Measurements from ENCODE around the gene SH3RF3.
"Not testable (repeated sequence)": the region's sequence is repeated elsewhere in the genome, so short reads cannot be mapped to it uniquely, and the experiment has no call there.

Gene SH3RF3

DNA sequence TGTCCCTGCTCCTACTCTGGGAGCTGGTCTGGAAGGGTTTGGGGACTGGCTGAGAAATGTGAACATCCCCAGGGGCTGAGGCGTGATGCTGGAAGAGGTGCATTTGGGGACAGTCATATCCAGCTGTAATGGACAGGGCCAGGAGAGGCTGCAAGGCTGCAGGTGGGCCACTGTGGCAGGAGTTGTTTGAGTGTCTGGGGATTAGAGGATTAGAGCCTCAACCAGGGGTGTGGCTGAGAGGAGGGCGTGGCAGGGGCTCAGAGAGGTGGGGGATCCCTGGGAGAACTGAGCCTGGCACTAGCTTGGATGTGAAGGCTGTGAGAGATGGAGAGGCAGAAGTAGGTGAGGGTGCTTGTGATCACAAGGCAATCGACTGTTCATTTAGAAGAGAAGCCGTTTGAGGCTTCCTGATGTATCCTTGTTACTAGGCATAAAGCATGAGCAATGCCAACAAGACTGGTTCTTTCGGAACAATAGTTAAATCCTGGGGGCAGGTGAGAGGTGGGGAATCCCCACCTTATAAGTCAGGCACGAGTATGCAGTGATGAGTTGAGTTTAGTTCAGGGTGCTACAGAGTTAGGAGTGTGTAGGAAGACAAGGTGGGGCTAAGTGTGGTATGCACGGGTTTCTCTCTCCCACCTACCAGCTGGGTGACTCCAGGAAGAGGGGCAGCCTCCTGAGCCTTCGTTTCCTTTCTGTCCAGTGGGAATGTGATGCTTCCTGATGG, 31.9 kb downstream of the SH3RF3 start:
- no peak for DNase-seq

DNA sequence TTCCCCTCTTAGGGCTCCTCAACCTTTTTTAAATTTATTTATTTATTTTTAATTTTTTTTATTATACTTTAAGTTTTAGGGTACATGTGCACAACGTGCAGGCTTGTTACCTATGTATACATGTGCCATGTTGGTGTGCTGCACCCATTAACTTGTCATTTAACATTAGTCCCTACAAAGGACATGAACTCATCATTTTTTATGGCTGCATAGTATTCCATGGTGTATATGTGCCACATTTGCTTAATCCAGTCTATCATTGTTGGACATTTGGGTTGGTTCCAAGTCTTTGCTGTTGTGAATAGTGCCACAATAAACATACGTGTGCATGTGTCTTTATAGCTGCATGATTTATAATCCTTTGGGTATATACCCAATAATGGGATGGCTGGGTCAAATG, 33.4 kb downstream of the SH3RF3 start:
- not testable (repeated sequence) for DNase-seq

DNA sequence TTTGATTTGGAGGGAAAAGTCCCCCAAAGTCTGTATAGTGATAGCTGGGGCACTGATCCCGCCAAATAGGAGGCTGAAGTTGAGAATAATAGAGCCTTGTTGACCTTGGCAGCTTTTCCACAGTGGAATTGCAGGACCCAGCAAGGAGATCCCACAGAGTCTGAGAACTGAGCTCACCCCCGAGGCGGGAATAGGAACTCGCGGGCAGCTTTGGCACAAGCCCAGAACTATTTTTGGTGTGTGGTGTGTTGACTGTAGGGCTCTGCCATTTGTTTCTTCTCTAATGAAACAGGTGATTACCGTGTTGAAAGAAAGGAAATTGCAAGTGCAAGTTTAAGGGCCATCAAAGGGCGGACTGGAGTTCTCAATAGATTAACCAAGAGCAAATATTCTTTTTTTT, 34.0 kb downstream of the SH3RF3 start:
- DNase-seq, result no peak

DNA sequence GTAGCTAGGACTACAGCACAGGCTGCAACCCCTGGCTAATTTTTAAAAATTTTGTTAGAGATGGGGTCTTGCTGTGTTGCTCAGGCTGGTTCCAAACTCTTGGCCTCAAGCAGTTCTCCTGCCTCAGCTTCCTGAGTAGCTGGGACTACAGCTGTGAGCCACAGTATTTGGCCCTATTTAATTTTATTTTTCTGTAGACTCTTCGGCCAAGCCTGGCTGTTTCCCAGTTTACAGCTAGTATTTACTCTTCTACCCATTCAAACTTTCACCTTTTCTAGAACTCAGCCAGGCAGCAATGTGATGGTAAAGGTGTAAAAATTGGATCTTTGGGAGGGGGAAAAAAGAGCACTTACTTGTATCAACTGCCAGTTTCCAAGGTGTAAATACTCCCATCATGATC, 35.3 kb downstream of the SH3RF3 start:
- DNase-seq, result no peak

DNA sequence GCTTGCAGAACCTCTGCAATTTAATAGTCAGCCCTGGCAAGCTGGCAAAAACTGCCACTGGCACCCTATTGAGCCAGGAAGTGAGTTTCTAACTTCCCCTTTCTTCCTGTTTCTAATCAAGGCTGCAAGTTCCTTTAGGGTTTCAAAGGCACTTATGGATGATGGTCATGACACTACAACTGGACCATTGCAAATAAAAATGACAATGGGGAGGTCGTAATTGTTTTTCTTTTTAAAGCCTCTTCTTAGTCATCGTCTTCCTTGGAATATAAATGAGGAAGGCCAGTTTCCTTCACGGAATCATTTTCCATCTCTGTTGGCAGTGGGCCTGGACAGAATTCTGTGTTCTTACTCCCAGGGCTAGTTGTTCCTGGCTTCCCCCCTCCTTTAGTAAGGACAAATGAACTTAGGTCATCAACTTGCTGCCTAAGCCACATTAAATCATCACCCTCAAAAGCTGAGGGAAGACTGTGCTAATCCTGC, 35.8 kb downstream of the SH3RF3 start:
- DNase-seq, result no peak

DNA sequence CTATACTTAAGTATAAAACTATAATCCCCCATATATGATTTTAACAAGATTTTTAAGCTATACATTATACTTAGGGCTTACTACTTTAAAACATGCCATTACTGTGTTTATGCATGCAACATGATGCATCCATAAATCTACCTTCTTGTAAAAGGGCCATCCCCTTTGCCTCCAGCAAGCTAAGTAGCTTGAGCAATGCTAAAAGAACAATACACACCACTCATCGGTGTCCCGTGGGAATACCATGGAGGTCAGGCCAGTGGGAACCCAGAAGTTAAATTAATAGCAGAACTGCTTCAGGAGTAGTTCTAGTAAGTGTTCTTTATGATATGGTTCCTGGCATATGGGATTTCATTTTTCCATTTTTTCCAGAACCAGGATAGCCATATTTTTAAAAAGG, 37.8 kb downstream of the SH3RF3 start:
- DNase-seq, result no peak

DNA sequence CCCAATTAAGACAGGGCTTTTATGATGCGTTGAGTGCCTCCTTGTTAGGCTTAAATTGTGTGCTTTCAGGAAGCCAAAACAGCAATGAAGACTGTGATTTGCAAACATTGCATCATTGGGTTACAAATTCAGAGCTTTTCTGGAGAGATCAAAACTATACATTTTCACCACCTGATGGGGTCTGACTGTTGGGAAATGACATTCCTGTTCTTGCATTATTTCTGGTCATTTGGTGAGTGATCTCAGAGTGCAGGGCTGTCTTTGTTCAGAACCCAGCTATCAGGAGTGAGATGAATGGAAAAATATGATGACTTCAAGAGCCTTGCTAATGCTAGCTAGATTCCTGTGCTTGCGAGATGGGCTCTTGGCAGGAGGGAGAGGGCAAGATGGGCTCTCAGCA, 39.1 kb downstream of the SH3RF3 start:
- DNase-seq, result no peak

DNA sequence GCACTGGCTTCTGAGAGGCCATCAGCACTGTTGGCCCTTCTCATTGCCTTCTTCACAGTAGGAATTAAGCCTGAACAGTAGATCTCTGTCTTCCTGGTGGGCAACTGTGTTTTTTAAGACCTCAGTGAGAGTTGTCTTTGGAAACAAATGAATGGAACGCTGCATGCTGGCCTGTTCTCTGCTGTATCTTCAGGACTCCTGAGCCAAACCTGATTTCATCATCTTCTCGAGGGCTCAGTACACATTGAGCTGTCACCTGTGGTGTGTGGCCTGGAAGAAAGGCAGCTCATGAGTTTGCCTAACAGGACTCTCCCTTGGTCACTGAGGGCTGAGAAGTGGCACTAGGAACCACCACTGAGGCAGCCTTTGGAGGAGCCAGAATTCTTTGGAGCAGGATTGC, 39.7 kb downstream of the SH3RF3 start:
- no peak for DNase-seq

DNA sequence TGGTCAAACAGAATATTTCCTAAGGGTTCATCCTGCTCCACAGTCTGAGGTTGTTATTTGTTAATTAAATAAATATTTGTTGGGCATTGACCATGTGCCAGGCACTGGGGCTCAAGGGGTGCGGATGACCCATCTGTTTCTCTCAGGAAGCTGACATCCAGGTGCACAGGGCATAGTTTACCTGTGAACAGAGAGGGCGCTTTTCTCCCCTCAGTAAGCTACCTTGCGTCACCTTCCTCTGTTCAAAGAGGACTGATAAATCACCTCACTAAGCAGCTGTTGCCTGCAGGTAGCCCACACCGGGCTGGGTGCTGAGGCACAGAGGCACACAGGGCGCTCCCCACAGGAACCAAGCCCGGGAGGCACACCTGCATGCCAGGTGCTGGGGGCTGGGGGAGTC, 41.6 kb downstream of the SH3RF3 start:
- DNase-seq, result no peak

DNA sequence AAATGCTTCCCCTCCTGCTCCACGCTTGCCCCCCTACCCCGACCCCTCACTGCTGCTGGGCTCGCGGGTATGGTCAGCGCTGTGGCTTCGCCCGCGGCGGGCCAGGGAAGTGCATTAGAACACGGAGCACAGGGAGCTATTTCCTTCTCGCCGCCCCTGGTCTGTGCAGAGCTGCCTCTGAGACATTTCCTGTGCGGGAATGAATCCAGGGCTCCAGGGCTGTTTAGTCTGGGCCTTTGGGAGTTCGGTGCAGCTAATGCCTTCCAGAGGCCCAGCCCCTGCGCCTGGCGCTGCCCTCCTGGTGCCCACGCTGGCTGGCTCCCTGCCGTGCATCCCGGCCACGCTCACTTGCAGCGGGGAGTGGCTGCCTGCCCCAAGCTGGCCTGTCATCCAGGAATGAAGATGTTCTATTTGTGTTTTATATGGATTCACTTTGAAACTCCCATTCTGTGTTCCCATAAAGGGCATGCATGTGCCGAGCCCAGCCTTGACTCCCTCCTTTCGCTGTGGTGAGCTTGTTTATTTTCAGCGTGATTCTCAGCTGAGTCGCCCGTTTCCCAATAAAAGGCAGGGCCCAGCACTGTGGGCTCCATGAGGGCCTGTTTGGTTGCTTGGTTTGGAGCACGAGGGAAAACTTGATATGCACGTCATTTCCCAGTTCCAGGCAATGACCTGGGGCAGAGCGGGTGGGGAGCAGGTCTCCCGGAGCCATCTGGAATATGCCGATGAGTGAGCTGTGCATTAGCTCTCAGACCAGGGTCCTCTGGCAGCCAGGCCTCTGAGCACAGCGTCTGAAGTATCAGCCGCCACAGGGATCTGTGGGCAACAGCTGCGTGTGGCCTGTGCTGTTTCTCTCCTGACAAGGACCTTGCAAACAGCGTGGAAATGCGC, 42.7 kb downstream of the SH3RF3 start:
- no peak for DNase-seq

DNA sequence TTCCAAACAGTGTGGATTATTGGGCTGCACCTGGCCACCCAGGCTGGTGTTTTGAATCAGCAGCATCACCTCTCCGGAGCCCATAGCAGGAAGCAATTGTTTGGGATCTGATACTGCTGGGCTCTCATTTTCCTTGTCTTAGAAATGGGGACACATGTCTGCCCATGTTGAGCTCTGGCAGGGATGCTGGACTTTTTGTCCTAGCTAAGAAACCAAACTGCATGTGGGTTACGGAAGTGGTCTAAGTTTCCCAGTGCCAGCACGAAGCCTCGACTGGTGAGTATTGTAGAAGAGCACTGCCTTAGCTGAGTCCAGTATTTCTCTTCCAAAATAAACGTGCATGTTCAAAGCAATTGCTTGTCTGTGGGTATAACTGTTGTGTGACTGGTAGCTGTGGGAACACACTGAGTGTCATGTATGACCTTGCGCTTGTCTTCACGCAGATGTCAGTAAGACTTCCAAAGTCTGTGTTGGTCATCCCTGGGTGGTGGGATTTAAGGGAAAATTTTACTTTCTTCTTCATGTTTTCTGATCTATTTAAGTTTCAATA, 43.6 kb downstream of the SH3RF3 start:
- no peak for DNase-seq

DNA sequence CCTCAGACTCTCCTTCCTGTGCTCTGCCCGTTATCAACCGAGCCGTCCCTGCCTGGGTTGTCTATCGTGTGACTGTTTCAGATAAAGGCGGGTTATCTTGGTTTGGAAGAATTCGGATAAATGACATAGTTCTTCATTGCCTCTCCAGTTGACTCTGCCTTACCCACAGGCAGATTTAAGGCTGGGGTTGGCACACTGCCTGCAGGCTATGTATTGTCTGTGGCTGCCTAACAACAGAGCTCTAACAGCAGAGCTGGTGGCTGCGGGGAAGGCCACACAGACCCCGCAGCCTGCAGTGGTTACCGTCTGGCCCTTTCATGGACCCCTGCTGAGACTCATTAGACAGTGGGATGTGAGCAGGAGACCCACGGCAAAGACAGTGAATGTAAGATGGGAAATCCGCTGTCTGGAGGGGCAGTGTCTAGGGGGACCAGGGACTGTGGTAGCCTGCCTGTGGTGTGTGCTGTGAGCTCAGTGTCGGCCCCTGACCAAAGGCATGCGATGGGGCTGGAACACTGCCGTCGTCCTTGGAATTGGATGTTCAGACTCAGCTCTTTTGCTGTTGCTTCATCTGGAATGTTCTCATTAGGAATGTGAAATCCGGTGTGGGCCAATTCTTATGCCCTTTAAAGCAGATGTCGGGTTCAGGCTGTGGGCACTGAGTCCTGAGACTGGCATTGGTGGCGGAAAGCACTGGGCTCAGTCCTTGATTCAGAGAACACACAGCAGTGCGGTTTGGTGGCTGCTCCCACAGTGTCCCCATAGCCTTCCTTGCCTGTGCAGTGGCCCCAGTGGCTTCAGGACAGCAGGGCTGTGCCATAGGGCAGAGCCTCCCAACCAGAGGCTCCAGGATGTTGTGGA, 44.5 kb downstream of the SH3RF3 start:
- no peak for DNase-seq

DNA sequence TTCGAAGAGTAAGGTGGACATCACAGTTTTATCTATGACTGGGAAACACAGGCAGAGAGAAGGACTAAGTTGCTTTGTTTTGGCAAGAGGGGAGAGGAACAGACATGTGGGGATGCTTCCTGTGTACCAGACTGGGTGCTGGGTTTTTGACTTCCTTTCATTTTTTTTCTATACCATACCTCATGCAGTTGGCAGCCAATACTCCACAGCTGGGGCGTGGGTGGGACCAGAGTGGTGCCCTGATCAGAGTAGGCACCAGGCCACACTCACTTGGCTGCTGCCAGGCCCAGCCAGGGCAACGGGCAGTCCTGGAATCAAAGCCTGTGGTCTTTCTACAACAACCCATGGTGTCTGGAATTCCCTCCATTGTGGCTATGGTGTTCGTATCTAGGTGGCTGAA, 45.2 kb downstream of the SH3RF3 start:
- DNase-seq, result no peak

DNA sequence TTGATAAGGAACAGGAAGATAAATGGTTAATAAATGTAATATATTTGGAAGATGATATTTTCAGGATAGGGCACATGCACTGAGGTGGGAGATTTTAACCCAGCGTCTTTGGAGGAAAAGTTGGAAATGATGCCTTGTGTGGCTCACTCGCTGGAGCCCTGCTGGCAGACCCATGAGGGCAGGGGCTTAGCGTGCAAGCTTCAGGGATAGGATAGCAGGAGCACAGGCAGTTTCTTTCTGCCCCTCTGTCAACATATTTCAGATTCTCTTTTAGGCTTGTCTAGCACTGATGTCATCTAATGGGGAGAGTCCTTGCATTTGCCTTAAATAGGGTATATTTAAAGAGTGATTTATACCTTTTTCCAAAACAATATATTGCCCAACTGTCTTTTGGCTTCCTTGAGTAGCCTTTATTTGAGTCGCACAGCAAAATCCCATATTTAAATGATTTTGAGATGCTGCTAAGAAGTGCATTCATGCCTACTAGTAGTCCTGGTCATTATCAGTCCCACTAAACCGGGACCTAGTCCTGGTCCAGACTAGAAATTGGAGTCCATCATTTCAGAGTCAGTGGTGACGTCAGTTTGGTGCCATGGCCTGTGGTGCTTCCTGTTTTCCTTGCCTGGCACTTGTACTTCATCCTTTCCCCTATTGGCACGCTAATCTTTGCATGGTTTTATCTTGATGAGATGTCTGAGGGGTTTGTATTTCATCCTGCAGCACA, 45.8 kb downstream of the SH3RF3 start:
- DNase-seq, result no peak

DNA sequence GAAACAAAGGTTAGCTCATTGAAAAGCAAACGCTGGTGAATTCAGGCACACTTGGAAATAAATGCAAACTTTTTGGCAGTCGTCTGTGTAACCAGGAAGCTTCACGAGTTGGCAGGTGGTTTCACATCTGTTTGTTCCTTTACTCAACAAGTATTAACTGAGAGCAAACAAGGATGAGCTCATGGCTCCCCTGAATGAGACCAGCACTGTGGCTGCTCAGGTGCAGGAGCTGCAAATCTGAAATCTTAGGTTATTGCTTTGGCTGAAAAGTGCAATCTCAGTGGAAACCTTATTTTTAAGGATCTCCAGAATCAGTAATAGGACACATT, 46.3 kb downstream of the SH3RF3 start:
- DNase-seq, result no peak

DNA sequence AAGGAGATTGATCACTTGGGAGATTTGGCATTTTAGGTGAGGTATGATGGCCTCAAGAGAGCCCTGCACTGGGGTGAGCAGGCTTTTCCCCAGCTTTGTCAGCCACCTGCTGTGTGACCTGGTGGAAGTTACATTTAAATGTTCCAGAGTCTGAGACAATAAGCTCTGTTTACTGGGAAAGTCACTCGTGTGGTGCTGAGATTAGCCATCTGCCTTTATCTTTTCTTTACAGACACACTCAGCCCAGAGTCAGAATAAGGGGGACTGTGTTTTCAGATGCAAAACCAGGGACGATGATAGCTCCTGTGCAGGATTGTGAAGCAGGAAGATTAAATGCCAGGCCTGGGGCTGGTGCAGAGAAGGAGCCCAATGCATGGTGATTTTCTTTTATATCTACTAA, 47.9 kb downstream of the SH3RF3 start:
- DNase-seq, result no peak

DNA sequence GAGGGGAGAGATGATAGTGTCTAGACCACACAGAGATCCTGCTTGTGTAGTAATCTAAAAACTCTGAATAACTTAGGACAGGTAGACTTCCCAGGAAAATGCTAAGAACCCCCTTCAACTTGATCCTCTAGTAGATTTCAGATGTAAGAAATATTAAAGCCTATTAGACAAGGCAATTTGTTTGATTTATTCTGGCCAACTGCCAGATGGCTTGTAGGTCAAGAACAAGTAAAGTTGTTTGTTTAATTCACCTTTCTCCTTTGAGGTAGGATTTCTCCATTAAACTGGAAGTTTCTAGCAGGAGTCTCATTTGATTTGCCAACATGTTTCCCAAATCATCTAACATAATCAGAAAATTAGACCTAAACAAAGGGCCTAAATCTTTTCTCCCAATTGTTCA, 48.6 kb downstream of the SH3RF3 start:
- no peak for DNase-seq

DNA sequence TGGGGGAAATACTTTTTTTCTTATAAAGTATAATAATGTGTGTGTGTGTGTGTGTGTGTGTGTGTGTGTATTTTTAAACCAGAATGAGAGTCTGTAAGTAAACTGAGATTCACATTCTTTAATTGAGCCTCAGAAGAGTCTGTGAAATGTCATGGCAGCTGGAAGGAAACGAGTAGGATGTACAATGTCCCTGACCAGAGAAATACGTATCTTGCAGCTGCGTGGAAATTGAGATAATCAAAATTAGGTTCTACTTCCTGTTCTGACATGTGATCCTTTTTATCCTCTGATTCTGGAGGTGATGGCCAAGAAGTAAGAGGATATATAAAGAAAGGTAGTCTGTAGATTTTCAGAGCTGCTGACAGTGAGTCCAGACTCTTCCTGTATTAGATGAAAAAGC, 50.0 kb downstream of the SH3RF3 start:
- no peak for DNase-seq

DNA sequence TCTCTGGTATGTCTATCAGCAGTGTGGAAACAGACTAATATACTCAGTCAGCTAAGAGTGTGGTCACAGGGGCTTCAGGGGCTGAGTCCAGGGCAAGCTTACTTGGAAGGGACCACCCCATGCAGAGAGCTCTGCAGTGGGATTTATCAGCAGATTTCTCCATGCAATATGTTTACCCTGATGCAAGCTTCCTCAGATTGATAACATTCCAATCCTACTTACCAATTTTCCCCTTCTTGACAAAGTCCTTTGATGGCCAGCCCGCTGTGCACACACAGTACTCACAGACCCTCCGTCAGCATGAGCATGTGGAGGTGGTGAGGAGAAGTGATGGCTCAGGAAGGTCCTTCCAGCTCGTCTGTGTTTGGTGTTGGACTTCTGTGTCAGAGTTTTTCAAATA, 51.8 kb downstream of the SH3RF3 start:
- DNase-seq, result no peak

DNA sequence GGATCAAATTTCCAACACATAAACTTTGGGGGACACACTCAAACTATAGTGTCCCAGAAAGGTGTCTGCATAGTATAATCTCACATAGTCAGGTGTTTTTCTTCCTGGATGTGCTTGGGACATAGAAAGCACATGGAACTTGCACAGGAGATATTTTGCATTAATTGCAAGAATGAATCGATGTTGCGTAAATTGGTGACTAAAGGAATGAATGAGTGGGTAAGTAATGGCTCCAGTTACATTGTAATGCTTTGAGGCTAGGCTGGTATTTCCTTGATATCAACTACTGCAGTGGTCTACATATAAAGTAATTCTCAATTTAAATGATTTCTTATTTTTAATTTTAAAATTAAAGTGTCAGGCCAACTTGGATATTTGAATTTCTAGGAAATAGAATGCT, 53.4 kb downstream of the SH3RF3 start:
- DNase-seq, result no peak

DNA sequence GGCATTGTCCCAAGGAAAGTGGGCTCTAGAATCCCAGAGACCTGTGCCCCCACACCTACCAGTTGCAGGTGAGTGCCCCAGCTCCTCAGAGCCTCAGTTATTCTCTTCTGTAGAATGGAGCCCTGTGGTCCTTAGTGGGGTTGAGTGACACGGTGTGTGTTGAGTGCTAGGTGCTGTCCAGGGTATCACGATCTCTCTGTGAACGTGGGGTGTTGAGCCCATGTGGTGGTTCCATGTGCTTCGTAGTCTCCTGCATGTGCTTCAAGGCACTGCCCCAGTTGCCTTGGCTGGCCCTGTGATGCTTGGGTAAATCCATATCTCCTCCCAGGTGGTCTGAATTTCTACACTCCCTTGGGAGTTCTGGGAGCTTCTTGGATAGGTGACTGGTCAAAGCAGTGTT, 54.9 kb downstream of the SH3RF3 start:
- DNase-seq, result no peak

DNA sequence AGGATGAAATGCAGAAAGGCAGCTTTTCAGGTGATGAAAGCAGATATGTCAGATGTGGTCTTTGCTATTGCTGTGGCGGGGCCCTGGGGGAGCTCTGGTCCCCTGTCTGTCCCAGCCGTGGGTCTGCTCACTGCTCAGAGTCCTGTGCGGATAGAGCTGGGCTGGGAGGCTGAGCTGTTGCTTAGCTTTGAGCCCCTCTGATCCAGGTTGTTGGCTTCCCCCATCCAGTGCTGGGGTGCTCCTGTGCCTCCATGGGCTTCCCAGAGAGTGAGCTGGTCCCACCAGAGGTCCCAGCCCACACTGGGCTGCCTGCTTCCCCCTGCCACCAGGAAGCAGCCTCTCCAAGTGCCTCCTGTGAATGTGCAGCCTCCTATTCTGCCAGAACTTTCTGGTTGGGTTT, 55.4 kb downstream of the SH3RF3 start:
- DNase-seq, result no peak

DNA sequence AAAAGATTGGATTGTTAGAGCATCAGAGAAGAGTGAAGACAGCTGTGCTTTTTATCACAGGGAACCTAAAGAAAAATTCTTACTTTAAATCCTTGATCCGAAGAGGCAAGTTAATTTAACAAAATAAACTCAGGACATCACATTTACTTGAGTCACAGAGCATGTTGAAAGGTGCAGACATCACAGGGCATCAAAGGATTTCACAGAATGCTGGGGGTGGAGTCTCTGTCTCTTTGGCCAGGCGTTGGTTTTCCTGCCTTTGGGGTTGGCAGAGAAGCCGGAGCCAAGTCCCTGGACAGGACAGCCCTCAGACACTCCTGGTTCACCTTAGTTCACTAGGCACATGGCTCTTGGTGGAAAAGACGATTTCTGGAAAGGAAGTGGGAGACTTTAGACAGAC, 56.3 kb downstream of the SH3RF3 start:
- no peak for DNase-seq
